ENCODE results near the gene PAM16. TPM values are rescaled to one million over a fixed set of nuclear protein-coding genes. Genes with fewer than 3 reads are reported as not detected.

Gene PAM16
- total and polyA plus RNA-seq, 9 of the 15 experiments (the other 6 are each of a cell fraction or from before 2014, with no cell fraction given) = 38.7 to 273 (median 79.3) TPM

DNA sequence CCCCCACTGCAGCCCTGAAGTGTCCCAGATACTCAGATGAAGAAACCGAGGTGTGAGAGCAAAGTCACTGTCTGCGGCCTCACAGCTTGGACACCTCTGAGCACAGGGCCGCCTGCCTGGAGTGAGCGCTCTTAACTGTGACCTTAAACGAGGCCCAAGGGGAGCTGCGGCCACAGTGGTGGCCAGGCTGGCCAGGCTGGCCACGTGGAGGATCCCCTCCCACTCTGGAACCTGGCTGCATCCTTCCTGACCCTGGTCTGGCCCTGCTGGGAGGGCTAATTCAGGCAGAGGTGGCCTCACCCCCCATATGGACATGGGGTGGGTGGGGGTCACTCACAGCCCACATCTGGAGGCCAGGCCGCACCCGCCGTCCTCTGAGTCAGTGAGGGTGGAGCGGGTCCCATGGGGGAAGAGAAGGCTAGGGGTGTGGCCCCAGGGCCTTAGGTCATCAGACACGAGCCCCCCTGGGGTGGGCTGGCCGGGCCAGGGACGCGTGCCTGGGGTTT lies 27.1 kb upstream of the PAM16 start:
- H3K9ac ChIP-seq (ENCODE audit: insufficient read depth in 1 of 2, low read depth in 2 of 2, low read length in 2 of 2) = peak overlapping the region in 1 of 2 experiments; percentile 76; a peak in 2 of 4 replicates
- peak; percentile 22 for ATAC-seq
- H3K9me1 ChIP-seq (ENCODE audit: control insufficient read depth, insufficient read depth, low read length) = peaks cover 5% of the 10 kb centered on the region
- intact Hi-C loops (cut with micrococcal nuclease) (no loop called here), in situ Hi-C loops (cut with MboI) (no loop called here)
- no peaks in the 10 kb centered on the region for H3K27me3 ChIP-seq (ENCODE audit: control insufficient read depth in 2 of 2, insufficient read depth in 2 of 2, low read length in 2 of 2)
- H3K4me3 ChIP-seq = no peak overlapping the region
- BruUV-seq (replicated peaks) = no TSS peak
- H3K4me1 ChIP-seq (replicated peaks in 1 of 2; ENCODE audit: control insufficient read depth in 2 of 2, insufficient read depth in 2 of 2, low read length in 2 of 2) = peaks cover 21 to 82% of the 10 kb centered on the region in 2 experiments
- H3K36me3 ChIP-seq (ENCODE audit: control insufficient read depth, insufficient read depth, low read length) = peaks cover 19% of the 10 kb centered on the region; the same call in 1 of the 3 replicates
- no peak overlapping the region for H3K4me2 ChIP-seq (ENCODE audit: insufficient read depth, low read length)
- peak in 3 of 4 experiments; percentile 34 to 64 (median 57) for DNase-seq (ENCODE audit: extremely low read depth in 1 of 4, low spot score in 3 of 4)
- H3K27ac ChIP-seq (ENCODE audit: extremely low read depth, low read depth, low read length) = no peak overlapping the region; the same call in 2 of the 3 replicates
- ChIA-PET POLR2A (interaction anchor here (0.5 to 1.3 kb wide), 3 partner anchors 10 to 744 kb away, joined by 3 to 4 read pairs (median 3); no protein-coding TSS in a partner anchor), CTCF (ENCODE audit: low intra/inter-chr PET ratio) (no interaction called here)
- 0 out of 3 replicates have a peak, but pooled peaks cover 2% of the 10 kb centered on the region for H3K79me2 ChIP-seq (ENCODE audit: control insufficient read depth, insufficient read depth, low read length)
- no peak for FAIRE-seq
- H3K9me3 ChIP-seq (replicated peaks; ENCODE audit: control insufficient read depth, insufficient read depth, low read depth, low read length) = no peaks in the 10 kb centered on the region
- 41% methylated on average over 15 of the region's 15 CpGs for WGBS (ENCODE audit: insufficient coverage, low coverage, missing lambda C conversion rate)
- peaks cover 4% of the 10 kb centered on the region; the same call in 1 of the 2 replicates for H4K20me1 ChIP-seq (replicated peaks; ENCODE audit: control insufficient read depth, insufficient read depth, low read length)
- H2AFZ ChIP-seq (ENCODE audit: low read depth, low read length) = no peak overlapping the region
- TF ChIP-seq ZFP1 (CRISPR knock-in tag; IDR thresholded peaks at IDR 0.05) = no peak
- TF ChIP-seq, protein P1, sequence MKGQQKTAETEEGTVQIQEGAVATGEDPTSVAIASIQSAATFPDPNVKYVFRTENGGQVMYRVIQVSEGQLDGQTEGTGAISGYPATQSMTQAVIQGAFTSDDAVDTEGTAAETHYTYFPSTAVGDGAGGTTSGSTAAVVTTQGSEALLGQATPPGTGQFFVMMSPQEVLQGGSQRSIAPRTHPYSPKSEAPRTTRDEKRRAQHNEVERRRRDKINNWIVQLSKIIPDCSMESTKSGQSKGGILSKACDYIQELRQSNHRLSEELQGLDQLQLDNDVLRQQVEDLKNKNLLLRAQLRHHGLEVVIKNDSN (CRISPR knock-in tag; IDR thresholded peaks at IDR 0.05) = peak; percentile 53; the same call in 1 of the 2 replicates
- TF ChIP-seq GTF2E2 (tag; IDR thresholded peaks at IDR 0.05) = no peak
- TF ChIP-seq EGR1 (conservative IDR thresholded peaks at IDR 0.05) = 0 out of 2 replicates have a peak, but pooled peaks have one; percentile 3
- TF ChIP-seq, protein P2, sequence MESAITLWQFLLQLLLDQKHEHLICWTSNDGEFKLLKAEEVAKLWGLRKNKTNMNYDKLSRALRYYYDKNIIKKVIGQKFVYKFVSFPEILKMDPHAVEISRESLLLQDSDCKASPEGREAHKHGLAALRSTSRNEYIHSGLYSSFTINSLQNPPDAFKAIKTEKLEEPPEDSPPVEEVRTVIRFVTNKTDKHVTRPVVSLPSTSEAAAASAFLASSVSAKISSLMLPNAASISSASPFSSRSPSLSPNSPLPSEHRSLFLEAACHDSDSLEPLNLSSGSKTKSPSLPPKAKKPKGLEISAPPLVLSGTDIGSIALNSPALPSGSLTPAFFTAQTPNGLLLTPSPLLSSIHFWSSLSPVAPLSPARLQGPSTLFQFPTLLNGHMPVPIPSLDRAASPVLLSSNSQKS (CRISPR knock-in tag; IDR thresholded peaks at IDR 0.05) = no peak
- TF ChIP-seq POLR2G (IDR thresholded peaks at IDR 0.05; ENCODE audit: low read depth, low read length) = 0 out of 2 replicates have a peak, but pooled peaks have one; percentile 40
- TF ChIP-seq, protein P3, sequence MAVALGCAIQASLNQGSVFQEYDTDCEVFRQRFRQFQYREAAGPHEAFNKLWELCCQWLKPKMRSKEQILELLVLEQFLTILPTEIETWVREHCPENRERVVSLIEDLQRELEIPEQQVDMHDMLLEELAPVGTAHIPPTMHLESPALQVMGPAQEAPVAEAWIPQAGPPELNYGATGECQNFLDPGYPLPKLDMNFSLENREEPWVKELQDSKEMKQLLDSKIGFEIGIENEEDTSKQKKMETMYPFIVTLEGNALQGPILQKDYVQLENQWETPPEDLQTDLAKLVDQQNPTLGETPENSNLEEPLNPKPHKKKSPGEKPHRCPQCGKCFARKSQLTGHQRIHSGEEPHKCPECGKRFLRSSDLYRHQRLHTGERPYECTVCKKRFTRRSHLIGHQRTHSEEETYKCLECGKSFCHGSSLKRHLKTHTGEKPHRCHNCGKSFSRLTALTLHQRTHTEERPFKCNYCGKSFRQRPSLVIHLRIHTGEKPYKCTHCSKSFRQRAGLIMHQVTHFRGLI (CRISPR knock-in tag; IDR thresholded peaks at IDR 0.05) = no peak
- TF ChIP-seq, protein P4, sequence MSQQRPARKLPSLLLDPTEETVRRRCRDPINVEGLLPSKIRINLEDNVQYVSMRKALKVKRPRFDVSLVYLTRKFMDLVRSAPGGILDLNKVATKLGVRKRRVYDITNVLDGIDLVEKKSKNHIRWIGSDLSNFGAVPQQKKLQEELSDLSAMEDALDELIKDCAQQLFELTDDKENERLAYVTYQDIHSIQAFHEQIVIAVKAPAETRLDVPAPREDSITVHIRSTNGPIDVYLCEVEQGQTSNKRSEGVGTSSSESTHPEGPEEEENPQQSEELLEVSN (IDR thresholded peaks at IDR 0.05; ENCODE audit: borderline replicate concordance in 1 of 2, extremely low read depth in 1 of 2, insufficient read depth in 1 of 2, insufficient read length in 1 of 2, low read depth in 1 of 2, low read length in 1 of 2, poor library complexity in 1 of 2, severe bottlenecking in 1 of 2) = peak in 1 of 2 experiments; percentile 46
- no peak for TF ChIP-seq XRCC4 (IDR thresholded peaks at IDR 0.05; ENCODE audit: extremely low read depth, insufficient read depth, insufficient read length)
- TF ChIP-seq FOXK1 (CRISPR knock-in tag; IDR thresholded peaks at IDR 0.05; ENCODE audit: borderline replicate concordance) = no peak
- no peak for TF ChIP-seq RBM34 (IDR thresholded peaks at IDR 0.05; ENCODE audit: borderline replicate concordance, insufficient read depth, low read length)
- TF ChIP-seq HOMEZ (CRISPR knock-in tag; IDR thresholded peaks at IDR 0.05) = no peak
- no peak for TF ChIP-seq XRCC5 (IDR thresholded peaks at IDR 0.05; ENCODE audit: low read depth, low read length)

Data from K562 (cell line).